Measurements from ENCODE around the gene ACP5. TPM values are rescaled to one million over a fixed set of nuclear protein-coding genes. Genes with fewer than 3 reads are reported as not detected.
A peak's percentile ranks its signal among the peaks of the same experiment; 100 is the strongest.

ACP5 gene
- total and polyA plus RNA-seq, 2 of the 8 experiments (the other 6 are each of a cell fraction or from before 2014, with no cell fraction given) = 9.0 to 14.3 TPM

- TF ChIP-seq ASH2L (IDR thresholded peaks at IDR 0.05; ENCODE audit: low read length) (peak; percentile 90), PHF8 (conservative IDR thresholded peaks at IDR 0.05; ENCODE audit: low read depth, low read length) (peak; percentile 99), KDM4A (IDR thresholded peaks at IDR 0.05; ENCODE audit: low read depth, low read length, severe bottlenecking) (peak; percentile 84), SIN3A (conservative IDR thresholded peaks at IDR 0.05 in 1 of 2, IDR thresholded peaks at IDR 0.05 in 1 of 2; ENCODE audit: low read depth in 1 of 2, low read length in 2 of 2) (peak; percentile 100), HDAC2 (IDR thresholded peaks at IDR 0.05; ENCODE audit: borderline replicate concordance in 1 of 2, low read depth in 2 of 2, low read length in 2 of 2) (peak; percentile 89 to 99; a peak in 3 of 4 replicates), RAD21 (IDR thresholded peaks at IDR 0.05 in 1 of 2, conservative IDR thresholded peaks at IDR 0.05 in 1 of 2; ENCODE audit: low read depth in 2 of 2, low read length in 2 of 2) (no peak), TAF1 (IDR thresholded peaks at IDR 0.05; ENCODE audit: low read depth, low read length) (peak; percentile 87), POLR2AphosphoS5 (IDR thresholded peaks at IDR 0.05; ENCODE audit: low read depth, low read length) (peak; percentile 68), YY1 (IDR thresholded peaks at IDR 0.05; ENCODE audit: low read depth, low read length) (peak; percentile 96), FOSL1 (IDR thresholded peaks at IDR 0.05; ENCODE audit: insufficient read depth, low read depth, low read length) (no peak), MAX (IDR thresholded peaks at IDR 0.05) (peak; percentile 79), SP4 (IDR thresholded peaks at IDR 0.05; ENCODE audit: low read length) (0 out of 2 replicates have a peak, but pooled peaks have one; percentile 57), RFX5 (IDR thresholded peaks at IDR 0.05; ENCODE audit: borderline replicate concordance, low read depth, low read length) (no peak), BCL11A (IDR thresholded peaks at IDR 0.05; ENCODE audit: low read depth in 2 of 2, low read length in 2 of 2) (no peak), RBBP5 (IDR thresholded peaks at IDR 0.05; ENCODE audit: borderline replicate concordance, low read depth, low read length) (peak; percentile 53; the same call in 1 of the 2 replicates), TAF7 (optimal IDR thresholded peaks at IDR 0.05; ENCODE audit: borderline replicate concordance, low read depth, low read length) (peak; percentile 66)
Observed at GRCh38 chr19:11528551-11529341, 48.7 kb downstream of the ACP5 start, which contains the start of gene ECSIT (continued).

Measured in H1 (cell line).